ENCODE measurements around the gene FLT3.

Gene FLT3

GRCh38 chr13:28002886-28003698, 97.3 kb downstream of the FLT3 start:
- H3K4me1 Mint-ChIP-seq: peaks cover 9% of the 10 kb centered on the region

GRCh38 chr13:28001837-28002473, 98.4 kb downstream of the FLT3 start:
- no peak for TF ChIP-seq CTCF (IDR thresholded peaks at IDR 0.05)
- Mint-ChIP-seq H3K4me1 (peaks cover 11% of the 10 kb centered on the region), H3K36me3 (ENCODE audit: low read depth) (no peaks in the 10 kb centered on the region), H3K27ac (no peak overlapping the region), H3K27me3 (ENCODE audit: low read depth, poor library complexity) (peaks cover 9% of the 10 kb centered on the region), H3K9me3 (no peaks in the 10 kb centered on the region), H3K4me3 (no peak overlapping the region)
- no peak for DNase-seq

More at GRCh38 chr13:28002886-28003698, 97.3 kb downstream of the FLT3 start:
- no peak for TF ChIP-seq CTCF (IDR thresholded peaks at IDR 0.05)
- Mint-ChIP-seq H3K27me3 (ENCODE audit: low read depth, poor library complexity) (peaks cover 9% of the 10 kb centered on the region), H3K27ac (no peak overlapping the region), H3K4me3 (no peak overlapping the region), H3K9me3 (no peaks in the 10 kb centered on the region), H3K36me3 (ENCODE audit: low read depth) (no peaks in the 10 kb centered on the region)
- no peak for DNase-seq

DNA sequence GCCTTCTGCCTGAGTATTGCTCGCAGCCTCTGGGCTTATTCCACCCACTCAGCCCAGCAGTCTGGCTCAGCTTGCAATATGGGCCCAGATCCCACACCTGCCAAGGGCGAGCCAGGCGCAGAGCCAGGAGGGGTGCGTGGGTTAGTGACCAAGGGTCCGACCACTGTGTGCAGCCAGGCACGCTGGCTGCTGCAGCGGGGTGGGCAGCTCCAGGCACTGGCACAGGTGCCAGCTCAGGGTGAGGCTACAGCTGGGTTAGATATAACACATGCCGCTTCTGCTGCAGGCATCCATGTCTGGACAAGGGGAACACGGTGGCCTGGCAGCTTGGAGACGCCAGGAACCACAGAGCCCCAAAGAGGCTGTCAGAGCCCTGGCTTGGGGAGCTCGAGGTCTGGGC, 99.3 kb downstream of the FLT3 start:
- Mint-ChIP-seq H3K27ac (no peak overlapping the region), H3K36me3 (ENCODE audit: low read depth) (no peaks in the 10 kb centered on the region), H3K4me3 (no peak overlapping the region), H3K27me3 (ENCODE audit: low read depth, poor library complexity) (peaks cover 9% of the 10 kb centered on the region), H3K4me1 (peaks cover 11% of the 10 kb centered on the region), H3K9me3 (no peaks in the 10 kb centered on the region)
- no peak for TF ChIP-seq CTCF (IDR thresholded peaks at IDR 0.05)
- no peak for DNase-seq

GRCh38 chr13:28000567-28000966, 99.8 kb downstream of the FLT3 start:
- peaks cover 11% of the 10 kb centered on the region for H3K4me1 Mint-ChIP-seq
- no peak overlapping the region for H3K4me3 Mint-ChIP-seq
- H3K9me3 Mint-ChIP-seq: no peaks in the 10 kb centered on the region
- H3K27ac Mint-ChIP-seq: peak overlapping the region; percentile 58
- DNase-seq: no peak
- no peak for TF ChIP-seq CTCF (IDR thresholded peaks at IDR 0.05)
- H3K27me3 Mint-ChIP-seq (ENCODE audit: low read depth, poor library complexity): peaks cover 11% of the 10 kb centered on the region
- H3K36me3 Mint-ChIP-seq (ENCODE audit: low read depth): no peaks in the 10 kb centered on the region

GRCh38 chr13:27997904-27998522, 102.4 kb downstream of the FLT3 start:
- Mint-ChIP-seq H3K27ac (no peak overlapping the region), H3K4me3 (no peak overlapping the region), H3K4me1 (peaks cover 11% of the 10 kb centered on the region), H3K27me3 (ENCODE audit: low read depth, poor library complexity) (peaks cover 17% of the 10 kb centered on the region), H3K36me3 (ENCODE audit: low read depth) (no peaks in the 10 kb centered on the region), H3K9me3 (no peaks in the 10 kb centered on the region)
- TF ChIP-seq CTCF (IDR thresholded peaks at IDR 0.05): peak; percentile 69
- peak; percentile 60 for DNase-seq

All from nephron progenitor cell (in vitro differentiated cells).